HG02588 (cell line): ENCODE measurements around the gene ORAI3.

Experiments used
- ATAC-seq: cut with Tn5 transposase; IDR thresholded peaks from one replicate; pipeline ENCODE4 v1.9.1; 2021; ENCODE audit warnings: mild to moderate bottlenecking, moderate library complexity; ENCODE audit not compliant: unreplicated experiment

ORAI3 gene

DNA sequence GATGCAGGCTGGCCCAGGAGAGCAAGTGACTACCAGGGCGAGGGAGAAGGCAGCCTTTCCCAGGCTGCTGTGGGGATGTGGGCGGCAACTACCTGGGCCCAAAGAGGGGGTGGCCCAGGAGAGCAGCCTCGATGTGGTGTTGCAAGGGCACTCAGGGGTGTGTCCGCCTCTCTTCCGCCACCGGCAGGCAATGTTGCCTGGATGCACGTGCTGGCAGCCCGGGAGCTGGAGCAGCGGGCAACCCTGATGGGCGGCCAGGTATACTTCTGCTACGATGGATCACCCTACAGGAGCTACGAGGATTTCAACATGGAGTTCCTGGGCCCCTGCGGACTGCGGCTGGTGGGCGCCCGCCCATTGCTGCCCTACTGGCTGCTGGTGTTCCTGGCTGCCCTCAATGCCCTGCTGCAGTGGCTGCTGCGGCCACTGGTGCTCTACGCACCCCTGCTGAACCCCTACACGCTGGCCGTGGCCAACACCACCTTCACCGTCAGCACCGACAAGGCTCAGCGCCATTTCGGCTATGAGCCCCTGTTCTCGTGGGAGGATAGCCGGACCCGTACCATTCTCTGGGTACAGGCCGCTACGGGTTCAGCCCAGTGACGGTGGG is 38.8 kb downstream of the ORAI3 start:
- no peak for ATAC-seq

GRCh38 chr16:30989469-30990047 is 40.7 kb downstream of the ORAI3 start:
- no peak for ATAC-seq

DNA sequence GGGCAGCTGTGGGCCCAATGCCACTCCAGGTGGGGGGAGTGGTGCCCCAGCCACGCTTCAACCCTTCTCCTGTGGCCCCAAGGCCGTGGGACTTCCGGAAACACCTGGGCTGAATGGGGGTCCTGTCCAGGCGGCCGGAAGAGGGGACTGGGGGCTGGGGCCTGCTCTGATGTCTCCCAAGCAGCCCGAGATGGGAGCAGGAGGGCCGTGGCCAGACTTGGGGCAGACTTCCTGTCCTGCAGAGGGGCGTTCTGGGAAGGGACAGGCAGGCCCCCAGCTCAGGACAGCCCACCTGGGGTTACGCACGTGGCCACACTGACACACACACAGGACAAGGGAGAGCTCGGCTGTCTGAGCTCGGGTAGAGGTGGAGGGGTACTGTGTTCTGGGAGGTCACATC is 41.2 kb downstream of the ORAI3 start:
- ATAC-seq, result no peak

DNA sequence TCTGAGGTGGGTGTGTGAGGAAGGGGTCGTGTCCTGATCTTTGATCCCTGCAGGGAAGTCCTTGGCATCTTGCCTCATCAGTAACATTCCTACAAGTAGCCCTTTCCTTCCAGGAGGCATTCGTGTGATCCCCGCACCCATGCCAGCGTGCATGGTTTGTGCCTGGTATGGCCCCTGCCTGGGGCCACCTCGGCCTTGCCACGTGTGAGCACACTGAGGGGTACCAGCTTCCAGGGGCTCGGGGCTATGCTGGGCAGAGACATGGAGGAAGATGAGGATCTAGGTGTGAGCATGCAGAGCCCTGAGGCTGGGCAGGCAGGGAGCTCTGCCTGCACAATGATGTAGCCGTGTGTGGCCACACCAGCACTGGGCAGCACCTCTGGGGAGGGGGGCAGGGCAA is 42.2 kb downstream of the ORAI3 start:
- no peak for ATAC-seq

GRCh38 chr16:30992276-30992780 is 43.5 kb downstream of the ORAI3 start:
- ATAC-seq, result no peak

- no peak for ATAC-seq
Measured at GRCh38 chr16:30992931-30993816, 44.3 kb downstream of the ORAI3 start.

DNA sequence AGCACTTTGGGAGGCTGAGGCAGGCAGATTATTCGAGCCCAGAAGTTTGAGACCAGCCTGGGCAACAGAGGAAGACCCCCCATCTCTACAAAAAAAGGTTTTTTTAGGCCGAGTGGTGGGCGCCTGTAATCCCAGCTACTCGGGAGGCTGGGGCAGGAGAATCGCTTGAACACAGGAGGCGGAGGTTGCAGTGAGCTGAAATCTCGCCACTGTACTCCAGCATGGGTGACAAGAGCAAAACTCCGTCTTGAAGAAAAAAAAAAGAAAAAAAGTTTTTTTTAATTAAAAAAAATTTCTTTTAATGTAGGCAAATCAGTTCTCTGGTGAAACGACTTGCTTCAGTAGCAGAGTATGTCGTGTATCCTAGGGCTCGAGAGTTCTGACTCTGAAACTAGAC is 47.1 kb downstream of the ORAI3 start:
- no peak for ATAC-seq

- ATAC-seq, result peak; percentile 7
Measured at GRCh38 chr16:30996324-30996984, 47.6 kb downstream of the ORAI3 start.

- peak; percentile 57 for ATAC-seq
Measured at GRCh38 chr16:30996985-30997724, 48.3 kb downstream of the ORAI3 start.

DNA sequence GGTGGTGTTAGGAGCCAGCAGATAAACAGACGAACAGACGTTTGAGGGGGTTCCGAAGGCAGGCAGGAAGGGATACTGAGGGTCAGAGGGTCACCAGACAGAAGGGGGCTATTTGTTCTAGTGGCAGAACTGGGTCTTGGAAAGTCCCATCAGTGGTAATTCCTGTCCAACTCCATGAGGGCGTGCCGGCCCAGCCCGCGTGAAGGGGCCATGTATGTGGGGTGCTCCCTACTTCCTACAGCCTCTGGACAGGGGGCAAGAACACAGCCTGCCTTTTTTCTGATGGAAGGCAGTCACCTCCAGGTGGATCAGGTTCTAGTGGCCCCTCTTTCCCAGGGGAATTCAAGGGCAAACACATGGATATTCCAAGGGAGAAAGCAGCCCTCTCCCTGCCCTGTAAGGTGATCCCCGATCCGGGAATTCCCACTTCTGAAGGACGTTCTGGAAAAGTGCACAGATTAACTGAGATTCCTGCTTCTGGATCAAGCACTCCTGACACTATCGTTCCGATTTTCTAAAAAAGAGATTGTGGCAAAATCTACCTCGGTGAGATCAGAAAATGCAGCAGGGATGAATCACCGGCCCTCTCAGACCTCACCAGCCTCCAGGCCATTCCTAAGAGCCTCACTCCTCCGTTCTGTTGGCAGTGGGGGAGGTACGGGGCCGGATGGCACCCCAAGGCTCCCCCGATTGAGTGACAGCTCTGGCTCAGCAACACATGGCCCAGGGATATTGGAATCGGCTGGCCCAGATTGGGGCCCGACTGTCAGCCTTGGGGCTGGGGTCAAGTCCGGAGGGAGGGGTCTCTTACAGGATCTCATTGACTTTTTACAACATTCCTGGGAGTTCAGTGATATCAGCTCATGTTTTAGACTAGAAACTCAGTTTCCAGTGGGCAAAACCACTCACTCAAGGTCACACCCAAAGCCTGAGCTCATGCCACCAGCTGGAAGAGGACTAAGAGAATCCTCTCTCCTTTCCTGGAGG is 49.1 kb downstream of the ORAI3 start:
- ATAC-seq, result no peak

- no peak for ATAC-seq
Measured at GRCh38 chr16:30998852-30999761, 50.2 kb downstream of the ORAI3 start.

DNA sequence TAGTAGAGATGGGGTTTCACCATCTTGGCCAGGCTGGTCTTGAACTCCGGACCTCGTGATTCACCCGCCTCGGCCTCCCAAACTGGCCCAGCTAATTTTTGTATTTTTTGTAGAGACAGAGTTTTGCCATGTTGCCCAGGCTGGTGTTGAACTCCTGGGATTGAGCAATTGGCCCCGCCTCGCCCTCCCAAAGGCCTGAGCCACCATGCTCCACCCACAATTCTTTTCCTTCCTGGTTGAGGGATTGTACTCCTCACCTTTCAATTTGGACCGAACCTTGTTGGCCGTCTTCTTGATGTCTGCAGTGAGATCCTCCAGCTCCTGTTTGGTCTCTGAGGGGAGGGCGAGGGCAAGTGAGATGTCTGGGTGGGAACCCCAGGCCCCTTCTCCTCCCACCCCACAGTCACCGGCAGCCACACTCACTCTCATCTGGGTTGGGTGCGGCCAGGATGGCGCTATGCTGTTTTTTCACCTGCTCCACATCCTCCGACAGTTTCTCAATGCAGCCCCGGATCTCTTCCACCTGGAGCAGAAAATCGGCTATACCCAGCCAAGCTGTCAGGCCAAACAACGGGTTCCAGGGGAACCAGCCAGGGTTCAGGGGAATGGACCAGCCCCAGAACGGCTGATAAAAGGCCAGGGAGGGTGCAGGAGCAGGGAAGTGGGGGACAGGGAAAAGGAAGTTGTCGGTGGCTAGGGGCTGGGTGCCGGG is 52.0 kb downstream of the ORAI3 start:
- no peak for ATAC-seq

- ATAC-seq, result no peak
Measured at GRCh38 chr16:31001507-31002249, 52.8 kb downstream of the ORAI3 start.

DNA sequence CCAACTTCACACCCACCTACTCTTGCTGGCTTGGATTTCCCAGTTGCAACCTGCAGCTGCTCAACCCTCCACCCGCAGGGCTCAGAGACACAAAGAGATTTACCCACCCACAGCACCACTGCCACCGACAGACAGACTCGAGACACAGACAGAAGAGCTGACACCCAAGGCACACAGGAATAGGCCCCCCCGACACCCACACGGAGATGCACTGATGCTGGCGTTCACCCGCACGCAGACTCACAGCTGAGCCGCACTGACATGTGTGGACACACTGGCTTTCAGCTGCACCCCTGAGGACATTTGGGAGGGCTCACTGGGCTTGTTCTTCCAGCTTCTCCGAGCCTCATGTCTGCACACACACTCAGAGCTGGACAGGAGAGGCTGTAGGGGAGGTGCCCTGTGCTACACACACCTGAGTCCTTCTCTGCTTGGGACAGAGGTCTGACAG is 53.4 kb downstream of the ORAI3 start:
- ATAC-seq, result no peak

- ATAC-seq, result no peak
Measured at GRCh38 chr16:31002862-31003341, 54.0 kb downstream of the ORAI3 start.

DNA sequence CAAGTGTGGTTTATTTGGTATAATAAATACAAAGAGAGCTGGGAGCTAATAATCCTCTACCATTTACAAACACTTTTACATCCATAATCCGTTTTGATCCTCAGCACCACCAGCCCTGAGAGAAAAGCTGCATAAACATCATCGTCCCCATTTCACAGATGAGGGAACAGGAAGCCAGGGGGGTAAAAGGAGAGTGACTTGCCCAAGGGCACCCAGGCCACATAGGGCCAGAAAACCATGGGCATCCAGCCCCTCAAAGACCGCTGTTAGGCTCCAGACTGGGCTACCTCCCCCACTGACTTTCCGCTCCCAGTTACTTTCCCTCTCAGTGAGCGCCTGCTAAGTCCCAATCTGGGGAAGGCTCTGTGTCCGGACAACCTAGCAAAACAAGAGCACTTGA is 54.9 kb downstream of the ORAI3 start:
- no peak for ATAC-seq
